Neuronal stem cell (in vitro differentiated cells): Measurements from ENCODE around the gene KDM4B.

Experiments
- DNase-seq: peaks from one replicate; pipeline ENCODE4 v3.0.0-alpha.2; 2013; ENCODE audit warnings: low spot score
- H2AFZ ChIP-seq: one replicate; pipeline ENCODE4 v1.6.1; 2013; ENCODE audit warnings: mild to moderate bottlenecking, low read length, inconsistent platforms
- H2AK5ac ChIP-seq: 2 replicates; pipeline ENCODE4 v1.6.1; 2013; ENCODE audit warnings: low read depth, mild to moderate bottlenecking, inconsistent platforms, low read length, moderate library complexity, mixed read lengths
- H2BK120ac ChIP-seq: 2 replicates; pipeline ENCODE4 v1.6.1; 2013; ENCODE audit warnings: low read depth, mild to moderate bottlenecking, inconsistent platforms, low read length, moderate library complexity, mixed read lengths
- H2BK12ac ChIP-seq: one replicate; pipeline ENCODE4 v1.6.1; 2013; ENCODE audit warnings: low read length, inconsistent platforms
- H2BK15ac ChIP-seq: 2 replicates; pipeline ENCODE4 v1.6.1; 2013; ENCODE audit warnings: mild to moderate bottlenecking, low read length, inconsistent platforms, mixed read lengths
- H2BK5ac ChIP-seq: one replicate; pipeline ENCODE4 v1.6.1; 2013; ENCODE audit warnings: inconsistent platforms, mild to moderate bottlenecking, low read length, moderate library complexity
- H3K14ac ChIP-seq: one replicate; pipeline ENCODE4 v1.6.1; 2013; ENCODE audit warnings: low read length, inconsistent platforms
- H3K18ac ChIP-seq: 2 replicates; pipeline ENCODE4 v1.6.1; 2013; ENCODE audit warnings: low read length, inconsistent platforms
- H3K23ac ChIP-seq: 2 replicates; pipeline ENCODE4 v1.6.1; 2013; ENCODE audit warnings: low read depth, mild to moderate bottlenecking, mixed read lengths, low read length, inconsistent platforms; ENCODE audit not compliant: poor library complexity
- H3K27ac ChIP-seq: replicated peaks from 3 replicates; pipeline ENCODE4 v1.5.1; 2013; ENCODE audit warnings: low read length, inconsistent platforms
- H3K27me3 ChIP-seq, 3 experiments: 2 replicates each; pipeline ENCODE4 v1.6.1; 2013; ENCODE audit warnings: low read length in 3 of 3, mild to moderate bottlenecking in 2 of 3, inconsistent platforms in 1 of 3, low read depth in 1 of 3, mixed read lengths in 1 of 3, moderate library complexity in 1 of 3; ENCODE audit not compliant: control insufficient read depth in 3 of 3, insufficient read depth in 3 of 3
- H3K36me3 ChIP-seq, 2 donors: replicated peaks in 1 of 2; 2 replicates each; pipeline ENCODE4 v1.6.1; 2013; ENCODE audit warnings: low read length in 2 of 2; ENCODE audit not compliant: control insufficient read depth in 2 of 2, insufficient read depth in 2 of 2
- H3K4ac ChIP-seq: 2 replicates; pipeline ENCODE4 v1.6.1; 2013; ENCODE audit warnings: inconsistent platforms, mild to moderate bottlenecking, low read length, moderate library complexity
- H3K4me1 ChIP-seq, 2 donors: 1 replicate in 1 of 2; 2 replicates in 1 of 2; pipeline ENCODE4 v1.6.1; 2013; ENCODE audit warnings: low read length in 2 of 2, low read depth in 1 of 2; ENCODE audit not compliant: control insufficient read depth in 2 of 2, insufficient read depth in 1 of 2
- H3K4me2 ChIP-seq: one replicate; pipeline ENCODE4 v1.6.1; 2013; ENCODE audit warnings: mild to moderate bottlenecking, low read length, inconsistent platforms; ENCODE audit not compliant: insufficient read depth, poor library complexity, severe bottlenecking
- H3K4me3 ChIP-seq, 2 donors: 2 replicates each; pipeline ENCODE4 v1.5.1; 2013; ENCODE audit warnings: low read length in 2 of 2, mild to moderate bottlenecking in 2 of 2, inconsistent platforms in 1 of 2, moderate library complexity in 1 of 2
- H3K79me1 ChIP-seq: one replicate; pipeline ENCODE4 v1.6.1; 2013; ENCODE audit warnings: low read depth, mild to moderate bottlenecking, inconsistent platforms, low read length, moderate library complexity
- H3K9ac ChIP-seq: one replicate; pipeline ENCODE4 v1.6.1; 2013; ENCODE audit warnings: mild to moderate bottlenecking, low read depth, low read length, inconsistent platforms; ENCODE audit not compliant: poor library complexity
- H3K9me3 ChIP-seq, 2 donors: replicated peaks in 1 of 2; 2 replicates each; pipeline versions ENCODE3 to v1.6.1; 2013; ENCODE audit warnings: low read length in 2 of 2, mild to moderate bottlenecking in 2 of 2, inconsistent platforms in 1 of 2, low read depth in 1 of 2, mixed read lengths in 1 of 2, moderate library complexity in 1 of 2; ENCODE audit not compliant: control insufficient read depth in 2 of 2, insufficient read depth in 1 of 2
- H4K8ac ChIP-seq: one replicate; pipeline ENCODE4 v1.6.1; 2013; ENCODE audit warnings: low read depth, mild to moderate bottlenecking, inconsistent platforms, low read length, moderate library complexity
- H4K91ac ChIP-seq: one replicate; pipeline ENCODE4 v1.6.1; 2013; ENCODE audit warnings: low read length, low read depth, mild to moderate bottlenecking, inconsistent platforms; ENCODE audit not compliant: poor library complexity
- WGBS, 2 donors: extraction: QIAGEN DNeasy Blood & Tissue Kit; methylation state at CpG; one replicate each; pipeline ENCODE4 v1.1.7; 2013; ENCODE audit warnings: missing lambda C conversion rate in 2 of 2, mixed read lengths in 1 of 2; ENCODE audit not compliant: insufficient read length in 2 of 2, insufficient replicate concordance in 1 of 2; ENCODE audit errors: extremely low coverage in 2 of 2; 5-methylcytosine and 5-hydroxymethylcytosine counted together

Gene KDM4B

DNA sequence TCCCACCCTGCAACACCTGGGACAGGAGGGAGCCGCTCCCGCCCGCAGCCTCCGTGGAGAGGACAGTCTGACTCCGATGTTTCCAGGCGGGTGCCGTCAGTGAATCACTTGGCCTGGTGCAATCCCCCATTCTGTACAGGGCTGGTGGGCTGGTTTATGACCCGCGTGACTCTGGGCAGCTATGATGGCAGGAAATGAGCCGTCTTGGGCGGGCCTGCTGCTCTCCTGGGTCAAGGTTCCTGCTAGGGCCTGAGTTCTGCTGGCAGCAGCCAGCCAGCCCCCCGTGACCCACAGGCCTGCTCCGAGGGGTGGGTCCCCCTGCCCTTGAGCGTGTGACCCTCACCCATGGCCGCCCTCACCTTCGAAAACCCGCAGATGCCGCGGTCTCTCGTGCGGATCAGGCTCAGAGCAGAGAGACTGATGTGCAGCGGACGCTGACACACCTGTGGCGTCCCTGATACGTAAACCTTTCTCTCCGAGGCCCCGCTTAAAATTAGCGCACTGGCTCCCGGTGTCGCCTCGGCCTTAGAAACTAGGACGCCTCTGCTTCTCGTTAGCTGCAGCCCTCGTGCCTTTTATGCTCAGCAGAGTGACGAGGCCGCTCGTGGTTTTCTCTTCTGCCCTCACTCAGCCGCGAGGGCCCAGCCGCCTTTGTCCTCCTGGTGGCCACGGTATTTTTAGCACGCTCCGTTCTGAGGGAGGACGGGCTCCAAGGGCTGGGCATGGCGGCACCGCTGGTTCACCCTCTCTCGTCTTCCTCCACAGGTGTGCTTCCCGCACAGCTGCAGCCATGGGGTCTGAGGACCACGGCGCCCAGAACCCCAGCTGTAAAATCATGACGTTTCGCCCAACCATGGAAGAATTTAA lies 63.4 kb downstream of the KDM4B start:
- Histone ChIP-seq H4K8ac (peak overlapping the region; percentile 68), H2BK120ac (peak overlapping the region; percentile 67), H3K27ac (no peak overlapping the region), H2AK5ac (peak overlapping the region; percentile 75), H2BK15ac (peak overlapping the region; percentile 64), H4K91ac (no peak overlapping the region), H2AFZ (no peak overlapping the region), H3K36me3 (peaks cover 9 to 41% of the 10 kb centered on the region in 2 donors), H3K9ac (peak overlapping the region; percentile 86), H3K14ac (no peak overlapping the region), H3K23ac (peak overlapping the region; percentile 95), H3K4me3 (no peak overlapping the region), H3K4me2 (no peak overlapping the region), H3K27me3 (no peaks in the 10 kb centered on the region), H3K9me3 (no peaks in the 10 kb centered on the region), H3K4me1 (peaks cover 7 to 8% of the 10 kb centered on the region in 2 donors), H3K18ac (no peak overlapping the region), H2BK5ac (no peak overlapping the region), H3K4ac (peak overlapping the region; percentile 38), H3K79me1 (peaks cover 31% of the 10 kb centered on the region), H2BK12ac (peak overlapping the region; percentile 41)
- no CpG with 5 or more reads among the region's 52 CpGs for WGBS, 2 donors
- no peak for DNase-seq

DNA sequence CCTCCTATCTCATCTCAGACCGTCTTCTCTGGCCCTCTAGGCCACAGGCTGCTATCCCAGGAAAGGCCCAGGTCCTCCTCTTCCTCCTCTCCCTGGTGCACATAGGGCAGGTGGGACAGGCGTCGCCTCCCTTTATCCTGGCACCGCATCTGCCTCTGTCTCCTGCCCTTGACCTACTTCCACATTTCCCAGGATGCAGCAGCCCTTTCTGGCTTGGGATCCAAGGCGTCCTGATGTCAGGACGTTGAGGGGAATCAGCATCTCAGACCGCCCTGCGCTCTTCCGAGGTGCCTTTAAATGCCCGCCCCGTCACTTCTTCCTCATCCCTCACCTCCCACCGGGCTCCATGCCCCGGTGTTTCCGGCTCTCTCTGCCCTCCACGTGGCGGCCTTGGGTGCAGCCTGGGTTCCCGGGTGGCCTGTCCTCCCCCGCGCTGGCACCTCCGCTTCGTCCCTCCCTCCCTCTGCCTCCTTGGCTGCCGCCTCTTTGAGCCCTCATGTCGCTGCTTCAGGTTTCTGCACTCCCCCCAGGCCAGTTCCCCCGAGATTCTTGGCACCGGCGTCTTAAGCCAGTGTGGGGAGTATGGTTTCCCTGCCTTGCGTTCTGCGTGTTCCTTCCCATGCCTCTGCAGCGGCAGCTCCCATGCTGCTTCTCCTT lies 66.3 kb downstream of the KDM4B start:
- Histone ChIP-seq H2BK12ac (no peak overlapping the region), H3K27me3 (no peaks in the 10 kb centered on the region), H4K91ac (no peak overlapping the region), H2AFZ (no peak overlapping the region), H3K27ac (no peak overlapping the region), H2BK5ac (no peak overlapping the region), H3K4me2 (no peak overlapping the region), H2BK15ac (no peak overlapping the region), H3K79me1 (peaks cover 26% of the 10 kb centered on the region), H3K4me3 (no peak overlapping the region), H3K14ac (no peak overlapping the region), H3K4ac (no peak overlapping the region), H3K4me1 (peaks cover 7 to 8% of the 10 kb centered on the region in 2 donors), H3K9me3 (no peaks in the 10 kb centered on the region), H3K36me3 (peaks cover 17 to 57% of the 10 kb centered on the region in 2 donors), H3K18ac (peak overlapping the region; percentile 67), H4K8ac (no peak overlapping the region), H2BK120ac (no peak overlapping the region), H3K23ac (no peak overlapping the region), H2AK5ac (no peak overlapping the region), H3K9ac (peak overlapping the region; percentile 9)
- no peak for DNase-seq
- WGBS, 2 donors: no CpG with 5 or more reads among the region's 29 CpGs

DNA sequence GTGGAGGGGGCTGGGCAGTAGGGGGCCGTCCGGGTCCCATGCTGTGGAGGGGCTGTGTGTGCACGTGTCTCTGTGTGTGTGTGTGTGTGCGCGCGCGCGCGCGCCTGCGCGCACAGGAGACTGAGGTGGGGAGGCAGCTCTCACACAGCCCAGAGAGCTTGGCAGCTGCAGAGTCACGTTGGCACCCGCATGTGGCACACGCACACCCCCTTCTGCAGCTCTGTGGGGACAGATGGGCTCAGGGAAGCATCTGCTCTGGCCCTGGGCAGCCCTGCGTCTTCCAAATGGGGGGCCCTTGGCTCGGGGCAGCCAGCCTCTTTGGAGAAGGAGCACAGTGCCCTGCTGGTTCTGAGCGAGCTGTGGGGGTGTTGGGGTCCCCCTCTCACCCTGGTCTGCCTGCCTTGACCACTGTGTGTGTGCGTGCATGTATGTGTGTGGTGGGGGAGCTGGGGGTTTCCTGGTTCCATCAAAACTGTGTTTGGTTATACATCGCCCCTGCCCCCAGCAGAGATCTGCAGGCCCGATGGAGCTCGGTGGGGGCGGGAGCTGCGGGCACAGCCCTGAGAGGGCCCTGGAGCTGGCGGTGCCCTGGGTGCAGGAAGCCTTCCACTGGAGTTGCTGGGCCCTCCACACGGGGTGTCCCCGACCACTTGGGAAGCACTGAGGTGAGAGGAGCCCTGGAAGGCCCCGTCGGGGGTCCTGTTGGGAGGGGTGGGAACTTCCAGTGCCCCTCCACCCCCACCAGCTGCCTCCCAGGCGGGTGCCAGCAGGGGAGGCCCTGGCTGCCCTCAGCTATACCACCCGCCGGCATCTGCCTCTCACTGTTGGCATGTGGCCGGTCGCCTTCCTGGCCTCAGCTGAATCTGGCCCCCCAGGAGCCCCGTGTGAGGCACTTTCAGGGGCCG lies 67.1 kb downstream of the KDM4B start:
- Histone ChIP-seq H2BK12ac (no peak overlapping the region), H3K4ac (no peak overlapping the region)
- DNase-seq: no peak

More for the DNA sequence above, 67.1 kb downstream of the KDM4B start:
- peak overlapping the region; percentile 15 for H3K4me2 ChIP-seq
- no peak overlapping the region for H2BK15ac ChIP-seq
- H4K8ac ChIP-seq: no peak overlapping the region
- H3K4me3 ChIP-seq: no peak overlapping the region
- WGBS, 2 donors: no CpG with 5 or more reads among the region's 36 CpGs
- no peak overlapping the region for H2AFZ ChIP-seq
- no peak overlapping the region for H3K27ac ChIP-seq
- H2BK5ac ChIP-seq: peak overlapping the region; percentile 85
- H3K14ac ChIP-seq: no peak overlapping the region
- H2AK5ac ChIP-seq: no peak overlapping the region
- no peak overlapping the region for H3K9ac ChIP-seq
- peak overlapping the region; percentile 37 for H3K23ac ChIP-seq
- peaks cover 4 to 6% of the 10 kb centered on the region in 2 donors for H3K4me1 ChIP-seq
- H4K91ac ChIP-seq: no peak overlapping the region
- no peak overlapping the region for H2BK120ac ChIP-seq
- peaks cover 30% of the 10 kb centered on the region for H3K79me1 ChIP-seq
- no peaks in the 10 kb centered on the region for H3K27me3 ChIP-seq
- H3K18ac ChIP-seq: no peak overlapping the region
- H3K36me3 ChIP-seq: peaks cover 24 to 66% of the 10 kb centered on the region in 2 donors
- no peaks in the 10 kb centered on the region for H3K9me3 ChIP-seq
